Activated CD4-positive, alpha-beta T cell treated with anti-CD3 and anti-CD28 coated beads for 1 hour (primary cell): Measurements from ENCODE around the gene GLUD1.
"Not testable (repeated sequence)": the region's sequence is repeated elsewhere in the genome, so short reads cannot be mapped to it uniquely, and the experiment has no call there.

Experiments used
- DNase-seq: peaks from one replicate; pipeline ENCODE4 v3.0.0-alpha.2; 2020

Gene GLUD1

DNA sequence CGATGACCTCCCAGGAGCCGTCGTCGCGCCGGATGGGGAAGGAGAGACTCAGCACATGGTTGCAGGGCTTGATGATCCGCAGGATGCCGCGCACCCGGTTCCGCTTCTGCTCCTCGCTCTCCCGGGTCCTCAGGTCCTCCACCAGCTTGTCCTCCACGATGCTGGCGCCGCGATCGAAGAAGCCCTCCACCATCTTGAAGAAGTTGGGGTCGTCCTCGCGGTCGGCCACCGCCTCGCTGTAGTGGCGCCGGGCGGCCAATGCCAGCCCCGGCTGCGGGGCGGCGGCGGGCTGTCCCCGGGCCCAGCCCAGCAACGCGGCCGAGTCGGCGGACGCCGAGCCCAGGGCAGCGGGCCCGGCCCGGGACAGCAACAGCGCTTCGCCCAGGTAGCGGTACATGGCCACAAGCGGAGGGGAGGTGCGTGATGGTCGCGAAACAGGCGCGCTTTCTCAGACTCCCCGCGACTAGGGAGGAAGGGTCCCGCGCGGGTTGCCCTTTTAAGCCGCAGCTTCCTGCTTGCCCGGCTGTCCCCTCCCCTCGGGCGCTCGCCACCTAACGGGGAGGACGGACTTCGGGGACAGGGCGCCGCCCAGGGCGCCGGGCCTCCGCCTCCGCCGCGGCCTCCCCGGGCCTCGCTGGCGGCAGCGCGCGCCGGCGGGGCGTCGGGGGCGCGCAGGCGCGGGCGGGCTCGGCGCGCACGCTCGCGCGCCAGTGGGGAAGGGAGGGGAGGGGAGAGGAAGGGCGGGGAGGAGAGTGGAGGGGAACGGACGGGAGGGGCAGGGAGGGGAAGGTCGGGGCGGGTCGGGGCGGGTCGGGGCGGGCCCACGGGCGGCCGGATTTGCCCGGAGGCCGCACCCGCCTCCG lies at the start of gene GLUD1, which contains the start of gene SHLD2:
Gene GLUD1 (minus strand): TSS at position 471 of the 863 bp plus-strand sequence. CDS start 74 bp downstream, at position 397.
Gene SHLD2 (plus strand): TSS at position 834 of the 863 bp plus-strand sequence. CDS start 56,149 bp downstream, outside the sequence.
- peak; percentile 80 for DNase-seq

DNA sequence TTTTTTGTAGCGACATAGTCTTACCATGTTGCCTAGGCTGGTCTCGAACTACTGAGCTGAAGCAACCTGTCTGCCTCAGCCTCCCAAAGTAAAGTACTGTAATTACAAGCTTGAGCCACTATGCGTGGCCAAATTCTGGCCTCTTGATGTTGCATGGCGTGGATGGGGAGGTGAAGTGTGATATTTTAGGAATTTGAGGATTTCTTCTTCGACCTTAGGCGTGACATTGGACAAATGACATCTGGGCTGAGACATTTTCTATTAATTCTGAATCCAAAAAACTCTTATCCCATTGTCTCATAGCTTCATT lies 48.4 kb upstream of the GLUD1 start:
- DNase-seq: not testable (repeated sequence)

DNA sequence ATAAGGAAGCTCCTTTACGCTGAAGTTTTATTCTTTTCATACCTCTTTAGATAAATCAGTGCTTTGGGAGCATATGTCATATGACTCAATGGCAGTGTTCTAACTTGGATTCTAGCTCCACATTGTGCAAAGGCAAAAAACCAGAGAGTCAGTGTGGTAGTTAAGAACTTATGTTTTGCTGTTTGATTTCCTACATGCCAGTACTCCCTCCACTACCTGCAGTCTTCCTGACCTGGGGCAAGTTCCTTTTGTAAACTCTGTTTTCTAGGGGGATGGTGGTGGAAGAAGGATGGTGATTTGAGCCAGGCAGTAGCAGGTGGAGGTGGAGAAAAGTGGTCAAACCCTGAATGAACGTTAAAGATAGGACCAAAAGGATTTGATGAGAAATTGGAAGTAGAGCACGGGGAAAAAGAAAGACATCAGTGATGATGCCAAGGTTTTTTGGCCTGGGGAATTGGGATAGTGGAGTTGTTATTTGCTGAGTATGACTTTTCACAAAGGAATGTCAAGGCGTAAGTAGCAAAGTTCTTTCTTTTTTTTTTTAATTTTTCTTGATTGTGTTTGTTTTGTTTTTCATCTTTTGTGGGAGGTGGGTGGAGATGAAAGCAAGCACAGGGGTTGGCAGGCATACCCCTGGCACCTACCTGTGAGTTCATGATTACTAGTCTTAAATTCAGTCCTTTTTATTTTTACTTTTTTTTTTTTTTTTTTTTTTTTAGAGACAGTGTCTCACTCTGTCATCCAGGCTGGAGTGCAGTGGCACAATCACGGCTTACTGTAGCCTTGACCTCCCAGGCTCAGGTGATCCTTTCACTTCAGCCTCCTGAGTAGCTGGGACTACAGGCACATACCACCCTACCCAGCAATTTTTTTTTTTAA lies 47.8 kb upstream of the GLUD1 start:
- DNase-seq: not testable (repeated sequence)

DNA sequence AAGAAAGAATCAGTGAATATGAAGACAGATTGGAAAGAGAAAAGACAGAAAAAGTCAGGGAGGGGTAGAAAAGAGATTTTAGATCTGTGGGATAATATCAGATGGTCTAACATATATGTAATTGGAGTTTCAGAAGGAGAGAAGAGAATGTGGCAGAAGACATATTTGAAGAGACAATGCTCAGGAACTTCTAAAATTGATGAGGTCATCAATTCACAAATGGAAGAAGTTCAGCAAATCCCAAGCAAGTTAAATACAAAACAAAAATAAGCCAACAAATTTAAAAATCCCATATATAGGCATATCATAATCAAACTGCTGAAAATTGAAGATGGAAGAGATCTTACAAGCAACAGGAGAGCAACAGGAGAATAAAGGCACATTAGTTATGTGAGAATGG lies 42.8 kb upstream of the GLUD1 start:
- not testable (repeated sequence) for DNase-seq

DNA sequence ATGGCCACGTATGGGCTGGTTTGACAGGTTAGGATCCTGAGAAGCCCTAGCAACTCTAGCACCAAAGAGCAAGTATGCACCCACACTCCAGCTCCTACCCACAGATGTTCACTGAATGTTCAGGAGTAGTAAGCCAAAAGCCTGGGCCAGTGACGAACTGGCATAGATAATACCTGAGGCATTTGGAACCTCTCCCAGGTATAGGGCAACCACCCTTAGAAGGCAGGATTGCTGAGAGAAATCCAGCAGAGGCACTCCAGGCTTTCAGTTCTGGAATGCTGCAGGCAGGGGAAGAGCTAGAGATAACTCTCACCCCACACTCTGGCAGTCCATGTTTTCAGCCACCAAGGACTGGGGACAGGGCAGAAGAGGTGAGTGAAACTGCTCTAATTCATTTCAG lies 39.8 kb upstream of the GLUD1 start:
- DNase-seq: not testable (repeated sequence)

DNA sequence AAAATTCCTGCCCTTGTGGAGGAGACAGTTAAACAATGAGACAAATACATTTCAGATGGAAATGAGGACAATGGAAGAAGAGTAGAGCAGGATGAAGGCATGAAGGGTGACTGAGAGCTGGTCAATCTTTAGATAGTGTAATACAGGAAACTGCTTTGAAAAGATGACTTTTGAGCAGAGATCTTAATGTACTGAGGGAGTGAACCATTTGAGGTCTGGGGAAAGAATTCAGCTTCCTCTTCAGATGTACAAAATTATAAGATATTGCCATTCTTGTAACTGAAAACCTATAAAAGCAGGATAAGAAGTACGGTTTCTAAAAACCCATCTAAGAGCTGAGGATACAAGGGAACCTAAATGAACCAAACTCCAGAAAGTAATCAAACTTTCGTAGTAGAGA lies 39.3 kb upstream of the GLUD1 start:
- not testable (repeated sequence) for DNase-seq

DNA sequence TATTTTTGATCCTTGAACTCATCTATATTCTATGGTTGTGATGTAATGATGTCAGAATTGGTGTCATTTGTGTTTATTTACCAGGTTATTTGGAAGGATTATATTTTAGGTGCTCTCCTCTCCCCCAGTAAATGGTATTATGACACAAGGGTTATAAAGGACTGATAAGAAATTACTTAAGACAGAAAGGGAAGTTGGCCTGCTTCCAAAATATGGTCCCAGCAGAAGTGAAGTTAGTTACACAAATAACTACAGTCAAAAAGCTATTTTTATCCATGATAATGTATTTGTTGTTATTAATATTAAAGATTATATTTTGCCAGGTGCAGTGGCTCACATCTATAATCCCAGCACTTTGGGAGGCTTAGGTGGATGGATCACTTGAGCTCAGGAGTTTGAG lies 37.5 kb upstream of the GLUD1 start:
- not testable (repeated sequence) for DNase-seq

DNA sequence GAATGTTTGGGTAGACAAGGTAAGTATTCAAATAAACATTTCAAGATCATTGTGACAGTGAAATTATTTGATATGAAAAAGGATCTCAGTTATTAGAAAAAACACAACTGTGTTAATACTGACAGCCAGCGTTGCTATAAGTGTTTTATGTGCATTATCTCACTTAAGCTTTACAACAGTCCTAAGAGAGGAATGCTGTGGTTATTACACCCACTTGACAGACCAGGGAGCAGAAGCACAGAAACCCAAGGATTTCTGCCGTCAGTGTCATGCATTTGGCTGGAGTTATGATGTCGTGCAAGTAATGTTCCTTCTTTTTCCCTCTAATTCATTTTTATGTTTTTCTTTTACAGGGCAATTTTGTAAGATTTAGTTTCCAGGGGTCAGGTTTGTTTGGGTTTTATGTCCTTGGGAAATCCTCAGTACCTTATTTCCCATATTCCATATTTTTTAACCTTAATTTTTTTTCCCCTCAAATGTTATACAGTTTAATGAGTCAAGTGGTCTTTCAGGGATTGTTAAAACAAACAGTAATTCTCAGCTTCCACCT lies 33.0 kb upstream of the GLUD1 start:
- DNase-seq: not testable (repeated sequence)

DNA sequence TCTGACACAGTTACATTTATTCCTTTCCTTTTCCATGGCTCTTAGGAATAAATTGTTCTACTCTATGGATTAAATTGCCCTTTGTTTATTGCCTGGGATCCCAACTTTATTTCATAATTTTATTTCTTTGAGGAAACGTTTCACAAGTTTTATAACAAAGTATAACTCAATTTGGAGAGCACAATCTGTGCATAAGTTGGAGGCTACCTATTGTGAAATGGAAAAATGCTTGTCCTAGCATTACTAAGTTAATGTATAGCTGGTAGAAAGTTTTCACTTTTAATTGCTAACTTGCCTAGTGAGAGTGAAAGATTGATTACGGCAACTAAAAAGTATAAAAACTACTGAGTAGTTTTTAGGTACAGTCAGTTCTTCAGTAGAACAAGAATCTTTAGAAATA lies 32.4 kb upstream of the GLUD1 start:
- not testable (repeated sequence) for DNase-seq

DNA sequence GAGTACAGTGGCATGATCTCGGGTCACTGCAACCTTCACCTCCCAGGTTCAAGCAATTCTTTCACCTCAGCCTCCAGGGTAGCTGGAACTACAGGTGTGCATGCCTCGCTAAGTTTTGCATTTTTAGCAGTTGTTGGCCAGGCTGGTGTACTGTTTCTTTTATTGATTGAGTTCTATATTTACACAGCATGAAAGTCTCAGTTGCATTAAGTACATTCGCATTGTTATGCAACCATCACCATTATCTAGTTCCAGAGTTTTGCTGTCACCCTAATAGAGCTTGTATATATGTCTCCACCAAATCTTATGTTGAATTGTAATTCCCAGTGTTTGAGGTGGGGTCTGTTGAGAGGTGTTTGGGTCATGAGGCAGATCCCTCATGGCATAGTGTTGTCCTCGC lies 28.7 kb upstream of the GLUD1 start:
- not testable (repeated sequence) for DNase-seq

DNA sequence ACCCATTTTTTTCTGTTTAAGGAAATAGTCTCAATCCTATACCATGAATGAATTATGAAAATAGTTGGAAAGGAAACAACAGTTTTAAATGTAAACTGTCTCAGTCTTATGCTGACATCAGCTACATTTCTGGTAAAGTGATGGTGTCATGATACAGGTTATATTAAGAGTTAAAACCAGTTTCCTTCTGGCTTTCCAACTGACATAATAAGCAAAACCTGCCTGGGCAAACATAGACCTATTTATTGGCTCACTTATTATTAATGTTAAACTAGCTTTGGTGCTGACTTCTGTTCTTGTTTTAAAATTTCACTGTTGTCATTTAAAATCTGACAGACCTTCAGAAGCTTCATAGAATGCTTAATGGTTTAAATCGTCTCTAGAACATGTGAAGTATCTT lies 24.4 kb upstream of the GLUD1 start:
- DNase-seq: not testable (repeated sequence)

DNA sequence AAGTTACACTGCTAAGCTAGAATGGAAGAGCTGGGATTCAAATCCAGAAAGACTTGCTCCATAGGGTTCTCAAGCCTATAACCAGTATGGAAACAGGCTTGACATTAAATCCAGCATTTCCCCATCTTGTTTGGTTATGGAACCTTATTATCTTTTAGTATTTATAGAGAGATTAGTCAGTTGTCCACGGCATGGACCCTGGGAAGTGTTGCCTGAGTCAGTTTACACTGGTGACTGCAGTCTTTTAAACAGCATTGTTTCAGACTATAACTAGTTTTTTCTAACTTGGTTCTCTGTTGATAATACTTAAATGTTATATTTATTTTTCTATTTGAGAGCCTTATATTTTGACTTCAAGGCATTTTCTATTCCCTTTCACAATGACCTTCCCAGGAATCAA lies 23.5 kb upstream of the GLUD1 start:
- DNase-seq: not testable (repeated sequence)

DNA sequence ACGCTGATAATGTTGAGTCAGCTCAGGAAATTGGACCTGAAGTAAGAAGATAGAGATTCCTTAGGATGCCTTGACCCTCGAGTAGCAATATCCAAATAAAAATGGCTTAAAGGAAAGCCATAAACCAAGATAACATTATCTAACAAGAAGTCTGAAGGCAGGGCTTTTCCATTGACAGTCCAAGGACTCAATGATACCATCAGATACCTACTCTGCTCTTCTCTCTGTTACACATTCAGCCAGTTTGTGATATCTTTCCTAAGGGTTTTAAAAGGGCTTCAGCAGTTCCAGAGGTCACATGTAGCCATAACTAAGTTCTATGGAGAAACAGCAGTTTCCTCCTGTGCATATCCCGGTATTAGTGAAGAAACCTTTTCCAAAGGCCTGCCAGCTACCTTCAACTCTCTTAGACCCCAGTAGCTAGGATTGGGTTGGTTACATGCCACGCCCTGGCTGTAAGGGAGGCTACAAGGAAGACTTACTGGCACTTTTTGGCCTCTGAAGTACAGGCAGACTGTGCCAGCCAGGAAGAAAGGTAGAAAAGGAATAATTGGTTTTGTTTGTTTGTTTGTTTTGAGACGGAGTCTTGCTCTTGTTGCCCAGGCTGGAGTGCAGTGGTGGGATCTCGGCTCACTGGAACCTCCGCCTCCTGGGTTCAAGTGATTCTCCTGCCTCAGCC lies 10.9 kb upstream of the GLUD1 start:
- no peak for DNase-seq

DNA sequence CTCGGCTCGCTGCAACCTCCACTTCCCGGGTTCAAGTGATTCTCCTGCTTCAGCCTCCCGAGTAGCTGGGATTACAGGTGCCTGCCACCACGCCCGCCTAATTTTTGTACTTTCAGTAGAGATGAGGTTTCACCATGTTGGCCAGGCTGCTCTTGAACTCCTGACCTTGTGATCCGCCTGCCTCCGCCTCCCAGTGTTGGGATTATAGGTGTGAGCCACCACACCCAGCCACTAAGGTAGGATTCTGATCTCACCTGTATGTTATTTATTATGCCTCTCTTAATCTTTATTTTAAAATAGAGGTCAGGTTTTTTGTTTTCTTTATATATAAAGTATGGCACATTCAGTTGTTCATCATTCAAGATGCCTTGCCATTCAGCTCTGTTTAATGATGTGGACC lies 10.1 kb upstream of the GLUD1 start:
- DNase-seq: not testable (repeated sequence)

DNA sequence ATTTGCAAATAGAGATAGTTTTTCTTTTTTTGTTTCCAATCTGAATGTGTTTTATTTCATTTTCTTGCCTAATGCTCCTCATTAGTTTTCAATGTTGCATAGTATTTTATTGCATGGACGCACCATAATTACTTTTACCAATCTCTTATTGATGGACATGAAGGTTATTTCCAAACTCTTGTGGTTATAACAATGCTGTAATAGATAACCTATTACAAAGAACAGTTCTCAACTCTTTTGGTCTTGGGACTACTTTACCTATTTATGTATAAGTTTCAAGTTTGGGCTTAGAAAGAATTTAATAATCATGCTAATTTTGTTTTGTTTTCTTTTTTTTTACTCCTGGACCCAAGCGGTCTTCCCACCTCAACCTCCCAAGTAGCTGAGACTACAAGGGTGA lies 7.4 kb upstream of the GLUD1 start:
- DNase-seq: no peak

DNA sequence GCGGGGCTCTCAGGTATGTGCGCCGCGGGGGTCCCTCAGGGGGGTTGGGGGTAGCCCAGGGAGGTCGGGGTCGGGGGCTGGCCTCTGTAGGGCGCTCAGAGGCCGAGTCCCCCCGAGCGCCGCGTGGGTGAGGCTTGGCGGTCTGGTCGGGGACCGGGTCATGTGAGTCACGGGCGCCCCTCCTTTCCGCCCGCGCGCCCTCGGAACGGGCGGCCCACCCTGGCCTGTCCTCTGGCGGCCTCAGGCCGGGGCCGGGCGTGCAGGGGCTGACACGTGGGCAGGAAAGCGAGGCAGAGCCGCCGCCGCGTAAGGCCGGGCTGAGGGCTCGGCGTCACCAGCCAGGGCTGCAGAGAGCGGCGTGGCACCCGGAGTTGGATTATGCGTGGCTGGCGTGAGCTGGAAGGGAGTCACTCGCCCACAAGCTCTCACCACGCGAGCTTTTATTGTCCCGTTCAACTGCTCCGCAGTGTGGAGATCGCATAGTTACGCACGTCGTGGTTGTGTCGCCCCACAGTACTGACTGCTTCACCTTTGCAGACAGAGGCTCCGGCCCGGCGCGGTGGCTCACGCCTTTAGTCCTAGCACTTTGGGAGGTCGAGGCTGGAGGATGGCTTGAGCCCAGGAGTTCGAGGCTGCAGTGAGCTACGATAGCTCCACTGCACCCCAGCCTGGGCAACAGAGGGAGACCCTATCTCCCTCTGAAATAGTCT lies 748 bp upstream of the GLUD1 start:
- peak; percentile 65 for DNase-seq

DNA sequence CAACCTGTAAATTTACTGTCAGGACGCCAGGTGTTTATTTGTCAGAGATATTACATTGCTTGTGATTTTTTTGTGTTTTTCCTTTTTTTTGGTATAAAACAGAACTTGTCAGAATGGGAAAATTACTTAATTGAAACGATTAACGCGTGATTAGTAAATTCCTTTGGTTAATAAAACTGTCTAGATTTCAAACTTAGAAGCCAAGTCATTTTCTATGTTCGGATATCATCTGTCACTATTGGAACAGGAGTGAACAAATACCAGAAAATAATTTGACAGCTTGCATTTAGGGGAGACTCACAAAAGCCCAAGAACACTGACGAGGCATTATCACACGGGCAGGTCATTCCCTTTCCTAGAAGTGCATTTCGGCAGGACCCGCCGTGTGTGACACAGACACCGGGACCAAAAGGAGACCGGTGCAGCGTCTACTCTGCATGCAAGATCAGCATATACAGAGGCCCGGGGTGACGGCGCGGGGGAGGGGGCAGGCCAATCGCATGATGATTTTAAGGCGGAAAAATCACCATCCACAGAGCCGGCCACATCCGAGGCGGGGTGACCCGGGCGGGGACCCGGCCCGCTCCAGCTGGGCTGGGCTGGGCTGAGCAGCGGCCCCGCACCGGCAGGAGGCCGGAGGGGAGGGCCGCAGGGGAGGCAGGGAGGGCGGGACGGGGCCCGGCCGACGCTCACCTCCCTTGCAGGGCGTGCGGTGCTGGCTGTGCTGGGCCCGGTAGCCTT lies 841 bp downstream of the GLUD1 start:
- DNase-seq: peak; percentile 45

DNA sequence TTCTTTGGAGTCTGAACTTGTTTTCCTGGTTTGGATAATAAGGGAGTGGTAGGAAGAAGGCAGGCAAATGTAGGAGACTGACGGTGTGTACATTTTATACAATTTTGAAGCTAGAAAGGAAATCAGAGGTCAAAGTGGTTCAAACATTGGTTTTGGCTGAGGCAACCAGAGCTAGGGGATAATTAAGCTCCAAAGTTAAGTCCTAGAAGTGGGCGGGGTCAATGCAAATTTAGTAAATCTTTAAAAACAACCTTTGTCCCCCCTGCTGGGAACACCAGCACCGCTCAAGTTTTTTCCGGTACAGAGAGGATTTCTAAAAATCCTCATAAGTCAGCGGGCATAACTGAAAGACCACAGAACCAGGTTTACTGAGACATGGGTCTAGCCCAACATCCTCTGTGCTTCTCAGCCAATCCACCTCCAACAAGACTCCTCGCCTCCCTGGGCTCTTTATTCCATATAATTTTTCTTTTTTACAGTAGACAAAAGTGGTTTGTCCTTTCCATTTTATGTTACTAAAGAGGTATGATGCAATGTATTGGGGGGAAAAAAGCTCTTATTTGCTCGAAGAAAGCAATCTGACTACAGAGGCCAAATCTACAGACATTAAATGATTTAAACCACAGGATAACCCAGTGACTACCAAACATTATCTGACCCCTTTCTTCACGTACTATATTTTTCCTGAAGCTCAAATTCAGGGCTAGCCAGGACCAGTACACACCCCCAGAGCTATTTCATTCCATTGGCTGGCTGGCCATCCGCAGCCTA lies 1.6 kb downstream of the GLUD1 start:
- no peak for DNase-seq

DNA sequence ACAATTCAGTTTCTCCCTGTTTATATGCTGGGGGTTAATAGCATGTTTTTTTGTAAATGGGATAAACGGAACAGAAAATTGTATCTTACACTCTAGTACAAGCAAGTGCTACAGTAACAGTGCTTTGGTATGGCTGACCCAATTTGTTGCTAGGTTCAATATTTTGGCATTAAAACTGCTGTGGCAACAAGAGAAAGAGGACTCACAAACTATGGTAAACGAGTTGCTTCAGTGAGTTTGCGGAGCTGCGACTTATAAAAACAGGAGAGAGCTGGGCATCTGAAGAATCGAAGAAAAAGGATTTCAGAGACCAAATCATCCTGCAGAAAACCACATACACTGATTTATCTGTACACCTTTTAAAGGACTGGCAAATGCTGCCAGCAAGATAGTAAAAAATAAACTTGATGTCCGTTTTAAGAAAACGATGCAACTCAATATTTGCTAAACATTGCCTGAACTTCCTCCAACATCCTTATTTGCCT lies 2.2 kb downstream of the GLUD1 start:
- DNase-seq: no peak

DNA sequence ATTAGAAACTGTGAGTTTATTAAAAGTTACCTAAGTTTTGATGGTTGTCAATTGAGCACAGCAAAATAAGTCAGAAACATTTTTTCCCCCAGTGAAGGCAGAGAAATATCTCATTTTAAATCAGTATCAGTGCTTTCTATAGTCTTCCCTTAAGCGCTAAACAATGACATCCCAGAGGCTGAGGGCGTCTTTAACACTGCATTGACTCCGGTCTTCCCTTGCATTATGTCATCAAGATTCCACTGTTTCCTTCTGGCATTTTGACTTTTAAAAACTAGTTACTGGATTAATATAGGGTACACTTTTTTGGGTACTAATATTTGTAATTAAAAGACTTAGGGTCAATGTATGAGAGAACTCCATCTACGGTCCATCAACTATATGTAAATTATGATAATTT lies 3.9 kb downstream of the GLUD1 start:
- no peak for DNase-seq
